ENCODE measurements around the gene PWWP2B.
A peak's percentile ranks its signal among the peaks of the same experiment; 100 is the strongest.

The PWWP2B gene

DNA sequence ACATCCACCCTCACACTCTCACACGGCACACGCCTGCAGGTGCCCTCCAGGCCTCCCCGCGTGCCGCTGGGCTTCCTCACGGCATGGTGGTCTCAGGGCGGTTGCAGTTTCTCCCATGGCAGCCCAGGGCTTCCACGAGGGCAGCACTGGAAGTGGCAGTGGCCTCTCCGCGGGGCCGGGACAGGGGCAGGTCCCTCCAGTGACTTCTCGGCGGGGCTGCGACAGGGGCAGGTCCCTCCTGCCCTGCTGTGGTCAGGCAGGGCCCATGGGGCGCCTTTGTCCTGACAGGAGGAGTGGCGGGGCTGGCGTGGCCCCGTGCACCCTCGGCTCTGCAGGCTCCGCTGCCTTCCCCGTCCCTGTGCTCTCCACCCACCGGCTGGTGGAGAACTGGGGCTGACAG is 19.0 kb downstream of the PWWP2B start:
- no peak for TF ChIP-seq POLR2A (IDR thresholded peaks at IDR 0.05; ENCODE audit: low read depth, low read length)
- no peak for DNase-seq (ENCODE audit: insufficient read length, low spot score)
- FAIRE-seq = no peak

- DNase-seq (ENCODE audit: insufficient read length, low spot score) (no peak), FAIRE-seq (no peak)
- no peak for TF ChIP-seq POLR2A (IDR thresholded peaks at IDR 0.05; ENCODE audit: low read depth, low read length)
Observed at GRCh38 chr10:132416566-132417256, 19.7 kb downstream of the PWWP2B start.

- no peak for DNase-seq (ENCODE audit: insufficient read length, low spot score)
- FAIRE-seq = no peak
- no peak for TF ChIP-seq POLR2A (IDR thresholded peaks at IDR 0.05; ENCODE audit: low read depth, low read length)
Observed at GRCh38 chr10:132417257-132417910, 20.4 kb downstream of the PWWP2B start.

GRCh38 chr10:132417957-132418441 is 21.0 kb downstream of the PWWP2B start:
- TF ChIP-seq POLR2A (IDR thresholded peaks at IDR 0.05; ENCODE audit: low read depth, low read length) = no peak
- FAIRE-seq (no peak), DNase-seq (ENCODE audit: insufficient read length, low spot score) (no peak)

DNA sequence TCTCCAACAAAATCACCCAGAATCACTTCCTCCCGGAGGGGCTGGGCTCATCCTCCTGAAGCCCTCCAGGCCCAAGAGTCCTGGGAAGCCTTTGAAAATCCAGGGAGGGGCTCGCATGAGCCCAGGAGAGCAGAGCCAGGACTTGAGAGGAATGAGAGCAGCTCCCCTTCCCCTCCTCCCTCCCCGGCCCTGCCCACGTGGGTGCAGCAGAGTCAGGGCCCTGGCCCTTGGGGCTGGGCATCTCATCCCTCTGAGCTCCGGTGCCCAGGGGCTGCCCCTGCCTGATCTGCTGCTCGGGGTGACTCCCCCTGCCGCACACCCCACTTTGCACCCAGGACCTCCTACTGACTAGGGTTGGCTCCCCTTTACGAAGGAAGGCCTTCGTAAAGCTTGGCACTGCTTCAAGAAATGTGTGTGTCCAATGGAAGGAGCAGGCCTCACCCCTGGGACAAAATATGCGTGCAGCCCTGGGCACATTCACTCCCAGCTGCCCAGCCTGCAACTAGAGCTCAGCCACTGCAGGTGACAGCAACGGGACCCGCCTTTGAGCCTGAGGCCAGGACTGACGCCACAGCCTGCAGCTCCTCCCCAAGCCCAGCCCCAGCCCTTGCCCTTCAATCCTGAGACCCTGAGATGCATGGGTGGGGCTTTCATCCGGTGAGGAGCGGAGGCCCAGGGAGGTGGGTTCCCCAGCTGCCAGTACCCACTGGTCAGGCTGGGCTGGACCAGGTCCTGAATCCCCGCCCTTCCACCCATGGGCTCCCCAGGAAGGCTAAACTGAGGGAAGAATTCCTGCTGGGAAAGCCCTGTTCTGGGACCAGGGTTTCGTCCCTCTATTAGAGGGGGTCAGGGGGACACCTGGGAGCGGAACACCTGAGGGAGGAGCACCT is 21.8 kb downstream of the PWWP2B start:
- TF ChIP-seq POLR2A (IDR thresholded peaks at IDR 0.05; ENCODE audit: low read depth, low read length) = no peak
- DNase-seq (ENCODE audit: insufficient read length, low spot score) = peak; percentile 68
- FAIRE-seq = no peak

- TF ChIP-seq POLR2A (IDR thresholded peaks at IDR 0.05; ENCODE audit: low read depth, low read length) = no peak
- no peak for DNase-seq (ENCODE audit: insufficient read length, low spot score)
- FAIRE-seq = no peak
Observed at GRCh38 chr10:132419538-132420468, 22.8 kb downstream of the PWWP2B start.

GRCh38 chr10:132420469-132420980 is 23.5 kb downstream of the PWWP2B start:
- TF ChIP-seq POLR2A (IDR thresholded peaks at IDR 0.05; ENCODE audit: low read depth, low read length) = no peak
- FAIRE-seq (no peak), DNase-seq (ENCODE audit: insufficient read length, low spot score) (no peak)

DNA sequence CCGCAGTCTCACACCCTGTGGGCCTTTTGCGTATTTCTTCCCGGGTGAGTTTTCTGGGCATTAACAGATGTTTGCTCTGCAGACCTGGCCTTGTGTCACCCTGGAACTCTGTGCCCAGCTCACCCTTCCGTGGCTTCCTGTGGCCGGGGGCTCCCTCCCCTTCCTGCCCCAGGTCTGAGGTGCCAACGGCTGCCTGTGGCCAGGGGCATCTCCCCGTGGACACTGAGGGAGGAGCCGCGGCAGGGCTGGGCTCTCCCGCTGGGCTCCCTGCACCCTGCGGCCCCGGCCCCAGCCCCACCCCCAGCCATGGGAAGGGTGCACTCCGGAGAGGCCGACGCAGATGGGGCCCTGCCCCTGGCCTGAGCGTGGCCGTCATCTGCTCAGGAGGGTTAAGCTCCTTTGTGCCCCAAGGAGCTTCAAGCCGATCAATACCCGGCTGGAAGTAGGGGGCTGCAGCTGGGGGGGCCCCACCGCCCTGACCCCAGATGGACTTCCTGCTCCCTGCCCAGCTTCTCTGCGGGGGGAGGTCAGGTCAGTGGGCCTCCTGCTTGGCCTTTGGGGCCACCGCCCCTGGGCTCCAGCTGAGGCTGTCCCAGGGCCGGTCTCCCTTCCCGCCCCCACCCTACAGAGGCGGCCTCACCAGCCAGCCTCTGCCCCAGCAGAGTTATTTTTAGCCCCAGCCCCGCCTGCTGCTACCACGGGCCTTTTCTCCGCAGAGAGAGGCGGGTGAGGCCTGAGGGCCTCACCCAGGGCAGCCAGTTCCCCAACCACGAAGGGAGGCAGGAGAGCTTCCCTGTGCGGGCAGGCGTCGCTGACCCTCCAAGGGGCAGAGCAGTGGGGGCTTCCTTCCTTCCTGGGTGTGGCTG is 24.2 kb downstream of the PWWP2B start:
- TF ChIP-seq POLR2A (IDR thresholded peaks at IDR 0.05; ENCODE audit: low read depth, low read length) = 0 out of 2 replicates have a peak, but pooled peaks have one; percentile 12
- FAIRE-seq (no peak), DNase-seq (ENCODE audit: insufficient read length, low spot score) (peak; percentile 87)

GRCh38 chr10:132421847-132422751 is 25.1 kb downstream of the PWWP2B start:
- DNase-seq (ENCODE audit: insufficient read length, low spot score) (no peak), FAIRE-seq (no peak)
- TF ChIP-seq POLR2A (IDR thresholded peaks at IDR 0.05; ENCODE audit: low read depth, low read length) = no peak

- DNase-seq (ENCODE audit: insufficient read length, low spot score) (no peak), FAIRE-seq (no peak)
- TF ChIP-seq POLR2A (IDR thresholded peaks at IDR 0.05; ENCODE audit: low read depth, low read length) = no peak
Observed at GRCh38 chr10:132422903-132423825, 26.2 kb downstream of the PWWP2B start.
